Measurements from ENCODE around the gene EVI5L.

EVI5L gene

GRCh38 chr19:7912697-7913564 lies 82.9 kb downstream of the EVI5L start:
- DNase-seq (ENCODE audit: low spot score) = no peak

GRCh38 chr19:7913652-7914051 lies 83.6 kb downstream of the EVI5L start:
- DNase-seq (ENCODE audit: low spot score) = no peak

DNA sequence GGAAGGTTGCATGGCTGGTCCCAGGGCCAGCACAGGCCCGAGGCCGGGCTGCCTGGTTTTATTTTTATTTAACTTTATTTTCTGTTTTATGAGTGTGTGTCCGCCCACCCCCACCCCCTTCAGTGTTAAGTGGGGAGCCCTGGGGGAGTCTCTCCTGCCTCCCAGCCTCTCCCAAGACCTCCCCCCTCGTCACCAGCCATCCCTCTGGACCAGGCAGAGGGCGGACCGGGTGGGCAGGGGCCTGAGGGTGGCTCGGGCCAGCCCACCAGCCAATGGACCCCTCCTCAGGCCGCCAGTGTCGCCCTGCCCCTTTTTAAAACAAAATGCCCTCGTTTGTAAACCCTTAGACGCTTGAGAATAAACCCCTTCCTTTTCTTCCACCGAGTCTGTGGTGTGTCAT lies 84.1 kb downstream of the EVI5L start:
- DNase-seq (ENCODE audit: low spot score) = no peak
